ENCODE measurements around the gene GPR78. TPM values are rescaled to one million over a fixed set of nuclear protein-coding genes. Genes with fewer than 3 reads are reported as not detected.
A peak's percentile ranks its signal among the peaks of the same experiment; 100 is the strongest.

The GPR78 gene
- total RNA-seq, 1 experiment from 2014 or later, result not detected

DNA sequence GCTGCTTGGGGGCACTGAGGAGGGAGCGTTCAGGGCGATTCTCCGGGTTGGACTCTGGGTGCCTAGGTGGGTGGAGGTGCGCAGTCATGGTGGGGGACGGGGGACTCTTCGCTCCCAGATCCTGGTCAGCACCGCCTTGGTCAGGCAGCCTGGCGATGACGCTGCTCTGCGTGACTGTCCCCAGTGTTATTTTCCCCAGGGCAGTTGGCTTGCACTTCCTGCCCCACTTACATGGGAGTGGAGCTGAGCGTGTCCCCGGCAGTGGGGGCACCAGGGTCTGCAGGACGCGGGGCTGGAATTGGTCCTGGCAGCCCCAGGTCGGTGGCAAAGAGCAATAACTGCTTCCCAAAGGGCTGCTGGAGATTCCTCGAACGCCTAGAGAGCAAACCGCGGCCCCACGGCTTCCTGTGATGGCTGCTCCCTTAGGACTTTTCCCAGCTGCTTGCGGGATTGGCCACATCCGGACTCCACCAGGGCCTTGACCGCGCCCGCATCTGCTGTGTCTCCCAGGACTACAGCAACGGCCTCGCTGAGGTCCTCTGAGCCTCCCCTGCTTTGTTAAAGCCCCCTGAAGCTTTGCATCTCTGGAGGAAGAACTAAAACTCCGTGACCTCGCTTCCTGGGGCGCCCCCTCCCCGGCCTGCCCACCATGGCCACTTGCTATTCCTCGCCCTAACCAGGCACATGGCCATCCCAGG, 35.3 kb upstream of the GPR78 start:
- no peak for DNase-seq (ENCODE audit: low spot score)
- in situ Hi-C loops (cut with HindIII; ENCODE audit: low sequenced_read_pairs), result no loop called here

GRCh38 chr4:8545439-8545765, 34.8 kb upstream of the GPR78 start:
- in situ Hi-C loops (cut with HindIII; ENCODE audit: low sequenced_read_pairs), result no loop called here
- DNase-seq (ENCODE audit: low spot score), result no peak

DNA sequence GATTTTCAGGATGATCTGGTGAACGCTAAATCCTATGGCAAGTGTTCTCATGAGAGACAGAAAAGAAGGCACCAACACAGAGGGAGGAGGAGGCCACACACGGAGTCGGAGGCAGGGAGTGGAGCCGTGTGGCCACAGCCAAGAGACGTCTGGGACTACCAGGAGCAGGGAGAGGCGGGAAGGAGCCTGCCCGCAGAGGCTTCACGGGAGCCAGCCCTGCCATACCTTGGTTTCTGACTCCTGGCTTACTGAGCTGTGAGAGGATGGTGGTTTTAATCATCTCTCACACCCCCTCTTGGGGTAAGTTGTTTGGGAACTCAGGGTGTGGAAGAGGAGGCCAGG, 33.5 kb upstream of the GPR78 start:
- in situ Hi-C loops (cut with HindIII; ENCODE audit: low sequenced_read_pairs), result no loop called here
- DNase-seq (ENCODE audit: low spot score), result no peak

DNA sequence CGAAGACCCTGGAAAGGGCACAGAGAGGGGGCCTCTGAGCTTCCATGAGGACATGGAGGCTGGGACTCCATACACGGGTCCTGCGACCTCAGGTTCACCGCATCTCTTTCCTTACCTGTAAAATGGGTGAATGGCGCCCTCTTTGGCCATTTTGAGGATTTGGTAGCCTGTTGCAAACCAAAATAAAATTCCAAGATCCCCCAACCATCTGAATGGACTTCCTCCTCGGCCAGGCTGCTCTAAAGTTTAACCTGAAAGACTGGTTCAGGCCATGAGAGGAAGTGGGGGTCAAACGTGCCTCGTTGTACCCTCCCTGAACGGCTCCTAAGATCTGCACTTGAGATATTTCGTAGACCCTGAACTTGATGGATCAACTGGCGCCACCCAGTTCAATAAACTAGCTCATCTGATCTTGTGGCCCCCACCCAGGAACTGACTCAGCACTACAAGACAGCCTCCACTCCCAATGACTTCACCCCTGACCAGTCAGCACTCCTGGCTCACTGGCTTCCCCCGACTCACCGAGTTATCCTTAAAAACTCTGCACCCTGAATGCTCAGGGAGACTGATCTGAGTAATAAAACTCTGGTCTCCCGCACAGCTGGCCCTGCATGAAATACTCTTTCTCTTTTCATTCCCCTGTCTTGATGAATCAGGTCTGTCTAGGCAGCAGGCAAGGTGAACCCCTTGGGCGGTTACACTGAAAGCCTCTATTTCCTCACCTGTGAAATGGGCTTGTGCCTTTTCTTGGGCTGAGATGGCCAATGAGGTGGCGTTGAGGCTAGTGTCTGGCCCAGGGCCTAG, 32.9 kb upstream of the GPR78 start:
- DNase-seq (ENCODE audit: low spot score), result no peak
- in situ Hi-C loops (cut with HindIII; ENCODE audit: low sequenced_read_pairs), result no loop called here

DNA sequence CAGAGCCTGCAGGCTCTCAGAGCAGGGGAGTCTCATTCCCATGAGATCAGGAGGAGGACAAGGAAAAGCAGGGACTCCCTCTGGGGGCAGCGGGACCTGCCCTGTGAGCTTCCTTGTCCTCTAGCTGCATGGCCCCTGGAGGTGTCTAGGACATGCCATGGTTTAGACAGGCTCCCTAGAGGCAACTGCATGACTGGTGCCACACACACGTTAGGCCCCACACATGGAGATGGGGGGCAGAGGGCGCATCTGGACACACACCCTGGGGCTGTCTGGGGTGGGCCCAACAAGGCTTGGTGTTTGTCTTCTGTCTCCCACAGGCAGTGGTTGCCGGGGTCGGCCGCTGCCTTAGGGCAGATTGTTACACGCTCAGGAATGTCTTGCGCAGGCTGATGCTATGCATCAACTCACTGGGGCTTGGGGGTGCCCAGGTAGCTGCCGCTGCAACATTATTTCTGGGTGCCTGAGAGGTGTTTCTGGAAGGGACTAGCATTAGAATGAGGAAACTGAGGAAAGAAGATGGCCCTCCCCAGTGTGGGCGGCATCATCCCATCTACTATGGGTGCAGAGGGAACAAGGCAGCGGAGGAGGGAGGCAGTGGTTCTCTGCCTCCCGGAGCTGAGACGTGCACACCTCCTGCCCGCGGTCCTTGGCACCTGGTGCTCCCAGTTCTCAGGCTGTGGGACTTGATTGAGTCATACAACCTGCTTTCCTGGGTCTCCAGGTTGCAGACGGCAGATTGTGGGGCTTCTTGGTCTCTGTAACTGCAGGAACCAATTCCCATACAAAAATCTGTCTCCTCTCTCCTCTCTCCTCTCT, 32.1 kb upstream of the GPR78 start:
- in situ Hi-C loops (cut with HindIII; ENCODE audit: low sequenced_read_pairs), result no loop called here
- no peak for DNase-seq (ENCODE audit: low spot score)

DNA sequence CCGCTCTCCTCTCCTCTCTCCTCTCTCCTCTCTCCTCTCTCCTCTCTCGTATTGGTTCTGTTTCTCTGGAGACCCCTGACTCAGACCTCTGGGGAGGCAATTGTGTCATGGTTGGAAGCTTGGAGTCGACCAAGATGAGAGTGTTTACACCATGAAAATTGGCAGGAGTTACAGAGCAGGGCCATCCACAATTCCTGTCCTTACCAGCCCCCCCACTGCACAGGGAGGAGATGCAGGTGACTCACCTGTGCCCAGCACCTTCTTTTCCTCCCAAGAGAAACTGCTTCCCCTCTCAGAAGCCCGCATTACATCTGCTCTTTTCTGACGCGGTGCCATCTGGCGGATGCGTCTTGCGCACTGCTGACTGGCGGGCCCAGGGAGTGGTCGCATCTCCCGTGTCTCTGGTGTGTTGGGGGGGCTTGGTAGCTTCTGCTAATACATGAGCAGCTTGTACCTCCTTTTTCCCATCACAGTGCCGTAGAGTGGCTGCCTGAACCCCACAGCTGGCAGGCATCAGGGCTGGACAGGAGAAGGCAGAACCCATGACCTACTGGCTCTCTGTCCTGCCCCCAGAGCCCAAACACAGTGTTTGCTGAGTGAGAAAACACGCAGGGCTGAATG, 31.4 kb upstream of the GPR78 start:
- in situ Hi-C loops (cut with HindIII; ENCODE audit: low sequenced_read_pairs), result no loop called here
- no peak for DNase-seq (ENCODE audit: low spot score)

- in situ Hi-C loops (cut with HindIII; ENCODE audit: low sequenced_read_pairs), result no loop called here
- DNase-seq (ENCODE audit: low spot score), result no peak
These were observed 30.8 kb upstream of the GPR78 start for GRCh38 chr4:8549352-8549931.

- DNase-seq (ENCODE audit: low spot score), result no peak
- in situ Hi-C loops (cut with HindIII; ENCODE audit: low sequenced_read_pairs), result no loop called here
These were observed 29.5 kb upstream of the GPR78 start for GRCh38 chr4:8550691-8551090.

DNA sequence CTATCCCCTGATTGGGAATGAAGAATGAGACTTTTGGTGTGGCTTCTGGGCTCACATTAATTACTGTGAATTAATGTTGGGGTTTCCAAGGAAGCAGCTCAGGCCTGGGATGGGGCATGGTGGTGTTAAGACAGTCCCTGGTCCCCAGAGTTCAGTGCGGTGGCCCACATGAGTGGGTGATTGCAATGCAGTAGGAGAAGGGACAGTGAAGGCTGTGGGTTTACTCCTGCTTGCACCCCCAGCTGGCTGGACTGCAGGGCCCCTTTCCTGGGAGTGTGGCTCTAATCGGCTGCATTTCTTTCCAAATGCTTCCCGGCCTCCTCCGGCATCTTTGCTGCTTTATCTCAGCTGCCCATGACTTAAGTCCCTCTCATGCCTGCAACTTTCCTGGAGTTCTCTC, 28.2 kb upstream of the GPR78 start:
- in situ Hi-C loops (cut with HindIII; ENCODE audit: low sequenced_read_pairs), result no loop called here

GRCh38 chr4:8552581-8553205, 27.5 kb upstream of the GPR78 start:
- no peak for DNase-seq (ENCODE audit: low spot score)
- in situ Hi-C loops (cut with HindIII; ENCODE audit: low sequenced_read_pairs), result no loop called here

More for the DNA sequence above, 28.2 kb upstream of the GPR78 start:
- no peak for DNase-seq (ENCODE audit: low spot score)

DNA sequence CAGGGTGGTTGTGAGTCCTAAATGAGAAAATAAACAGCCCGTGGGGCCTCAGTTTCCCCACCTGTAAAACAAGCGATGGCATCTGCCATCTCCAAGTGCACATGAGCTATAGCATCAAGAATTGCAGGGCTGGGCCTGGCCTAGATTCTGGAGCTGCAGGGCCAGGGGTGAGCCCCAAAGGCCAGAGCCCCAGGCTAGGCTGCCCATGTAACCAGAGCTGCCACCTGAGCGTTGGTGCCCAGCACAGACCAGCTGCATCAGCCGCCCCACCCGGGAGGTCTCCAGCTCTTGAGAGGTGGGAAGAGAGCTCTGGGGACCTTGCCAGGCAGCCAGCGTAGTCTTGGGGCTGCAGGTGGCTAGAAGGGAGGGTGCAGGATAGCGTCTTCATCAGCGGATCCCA, 27.0 kb upstream of the GPR78 start:
- in situ Hi-C loops (cut with HindIII; ENCODE audit: low sequenced_read_pairs), result no loop called here
- no peak for DNase-seq (ENCODE audit: low spot score)

DNA sequence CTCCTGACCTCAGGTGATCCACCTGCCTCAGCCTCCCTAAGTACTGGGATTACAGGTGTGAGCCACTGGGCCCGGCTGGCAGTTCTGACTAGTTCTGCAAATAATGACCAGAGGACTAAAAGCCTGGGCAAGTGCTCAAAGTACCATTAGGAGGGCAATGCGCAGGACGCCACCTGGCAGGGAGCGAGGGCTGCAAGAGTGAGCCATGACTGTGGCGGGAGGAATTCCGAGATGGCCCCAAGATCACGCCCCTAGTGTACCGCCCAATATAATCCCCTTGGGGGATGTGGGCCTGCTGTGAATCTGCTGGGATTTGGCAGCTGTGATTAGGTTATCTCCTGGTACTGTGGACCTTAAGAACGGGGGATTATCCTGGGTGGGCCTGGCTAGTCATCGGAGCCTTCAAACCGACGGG, 26.2 kb upstream of the GPR78 start:
- in situ Hi-C loops (cut with HindIII; ENCODE audit: low sequenced_read_pairs), result no loop called here
- DNase-seq (ENCODE audit: low spot score), result no peak

- DNase-seq (ENCODE audit: low spot score), result no peak
- in situ Hi-C loops (cut with HindIII; ENCODE audit: low sequenced_read_pairs), result no loop called here
These were observed 25.6 kb upstream of the GPR78 start for GRCh38 chr4:8554555-8555100.

DNA sequence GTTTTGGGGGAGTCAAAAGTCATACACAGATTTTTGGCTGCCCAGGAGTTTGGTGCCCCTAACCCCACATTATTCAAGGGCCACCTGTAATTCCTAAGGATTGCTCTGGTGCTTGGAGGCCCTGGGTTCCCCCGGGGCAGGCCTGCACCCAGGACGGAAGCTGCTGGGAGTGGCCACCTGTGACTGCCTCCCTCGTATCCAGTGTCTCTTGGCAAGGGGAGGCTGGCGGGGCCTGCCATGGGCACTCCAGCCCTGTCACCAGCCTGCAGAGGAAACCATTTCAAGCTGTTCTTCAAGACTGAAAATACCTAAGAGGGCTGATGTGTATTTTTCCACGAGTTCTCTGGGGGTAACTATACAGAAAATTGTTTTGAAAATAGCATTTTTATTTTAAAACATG, 24.5 kb upstream of the GPR78 start:
- in situ Hi-C loops (cut with HindIII; ENCODE audit: low sequenced_read_pairs), result no loop called here
- no peak for DNase-seq (ENCODE audit: low spot score)

DNA sequence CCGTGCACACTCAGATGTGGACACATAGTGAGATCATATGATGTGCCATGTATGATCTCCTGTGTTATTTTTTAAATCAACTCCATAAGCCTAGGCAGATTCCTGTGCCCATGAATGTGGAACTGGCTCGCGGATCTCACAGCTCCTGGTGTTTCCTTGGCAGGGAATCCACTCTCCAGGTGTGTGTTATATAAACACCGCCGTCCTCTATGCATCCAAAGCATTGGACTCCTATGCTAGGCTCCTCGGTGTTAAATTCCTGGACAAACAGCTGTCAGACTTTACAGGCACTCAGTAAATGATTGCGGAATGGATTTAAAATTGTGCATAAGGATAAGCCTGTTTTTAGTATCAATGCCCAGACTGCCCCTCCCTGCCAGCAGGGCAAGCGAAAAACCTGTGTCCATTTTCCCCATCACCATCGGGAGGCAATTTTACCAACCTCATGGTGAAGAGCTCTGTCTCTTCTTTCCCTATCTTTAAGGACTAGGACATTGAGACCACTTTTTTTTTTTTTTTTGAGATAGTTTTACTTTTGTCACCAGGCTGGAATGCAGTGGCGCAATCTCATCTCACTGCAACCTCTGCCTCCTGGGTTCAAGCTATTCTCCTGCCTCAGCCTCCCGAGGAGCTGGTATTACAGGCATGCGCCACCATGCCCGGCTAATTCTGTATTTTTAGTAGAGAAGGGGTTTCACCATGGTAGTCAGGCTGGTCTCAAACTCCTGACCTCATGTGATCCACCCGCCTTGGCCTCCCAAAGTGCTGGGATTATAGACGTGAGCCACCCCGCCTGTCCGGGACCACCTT, 23.6 kb upstream of the GPR78 start:
- peak; percentile 59 for DNase-seq (ENCODE audit: low spot score)
- in situ Hi-C loops (cut with HindIII; ENCODE audit: low sequenced_read_pairs), result no loop called here

- in situ Hi-C loops (cut with HindIII; ENCODE audit: low sequenced_read_pairs), result no loop called here
- DNase-seq (ENCODE audit: low spot score), result no peak
These were observed 22.8 kb upstream of the GPR78 start for GRCh38 chr4:8557151-8558076.

Data from G401 (cell line).